CD4-positive, alpha-beta T cell treated with Interleukin-15 for 1 hour (primary cell): ENCODE results near the gene OR11G2.
"Not testable (repeated sequence)": the region's sequence is repeated elsewhere in the genome, so short reads cannot be mapped to it uniquely, and the experiment has no call there.

Experiments used
- DNase-seq: peaks from one replicate; pipeline ENCODE4 v3.0.0-alpha.2; 2020

Gene OR11G2

GRCh38 chr14:20228681-20229080 is 38.0 kb downstream of the OR11G2 start, which contains the start of gene OR11H7:
Gene OR11H7, plus strand, starts transcription at chr14:20228981.
- DNase-seq = no peak

GRCh38 chr14:20235415-20235814 is 44.7 kb downstream of the OR11G2 start:
- not testable (repeated sequence) for DNase-seq

- DNase-seq = no peak
Observed at GRCh38 chr14:20247646-20248246, 57.0 kb downstream of the OR11G2 start.
